ENCODE results near the gene SLC1A1. TPM values are rescaled to one million over a fixed set of nuclear protein-coding genes. Genes with fewer than 3 reads are reported as not detected.

SLC1A1 gene
- total RNA-seq, 1 experiment from 2014 or later: 8.5 TPM

DNA sequence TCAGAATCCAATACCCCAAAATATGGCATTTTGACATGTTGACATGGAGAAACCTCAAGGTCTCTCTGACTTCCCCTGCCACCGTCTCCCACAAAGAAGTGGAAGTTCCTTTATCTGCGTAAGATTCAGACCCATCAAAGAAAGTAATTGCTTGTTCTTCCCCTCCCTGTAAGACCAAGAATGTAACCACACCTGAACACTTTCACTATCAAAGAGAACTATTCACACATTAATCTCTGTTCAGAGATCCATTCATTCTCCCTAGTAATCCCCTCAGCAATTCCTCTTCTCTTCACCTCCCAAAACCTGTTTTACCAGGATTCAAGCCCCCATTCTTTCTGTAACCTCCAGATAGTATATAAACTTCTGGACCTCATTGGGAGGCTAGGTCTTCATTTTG lies 4.1 kb upstream of the SLC1A1 start:
- H3K27me3 Mint-ChIP-seq (ENCODE audit: low read depth): peaks cover 23% of the 10 kb centered on the region
- H3K4me3 Mint-ChIP-seq: no peak overlapping the region
- ChIA-PET CTCF (interaction anchor here (1.3 kb wide), 2 partner anchors 45 to 118 kb away, joined by 3 read pairs; no protein-coding TSS in a partner anchor), POLR2A (no interaction called here)
- DNase-seq (ENCODE audit: low spot score) (no peak), ATAC-seq (no peak)
- no peaks in the 10 kb centered on the region for H3K36me3 Mint-ChIP-seq
- H3K9me3 Mint-ChIP-seq: no peaks in the 10 kb centered on the region
- H3K4me1 Mint-ChIP-seq: peaks cover 20% of the 10 kb centered on the region
- H3K27ac Mint-ChIP-seq: peak overlapping the region; percentile 7; the same call in 1 of the 2 replicates
- no peak for TF ChIP-seq ZNF232 (CRISPR knock-in tag; IDR thresholded peaks at IDR 0.05)
- TF ChIP-seq ZNF671 (CRISPR knock-in tag; IDR thresholded peaks at IDR 0.05): no peak
- TF ChIP-seq, protein P1, sequence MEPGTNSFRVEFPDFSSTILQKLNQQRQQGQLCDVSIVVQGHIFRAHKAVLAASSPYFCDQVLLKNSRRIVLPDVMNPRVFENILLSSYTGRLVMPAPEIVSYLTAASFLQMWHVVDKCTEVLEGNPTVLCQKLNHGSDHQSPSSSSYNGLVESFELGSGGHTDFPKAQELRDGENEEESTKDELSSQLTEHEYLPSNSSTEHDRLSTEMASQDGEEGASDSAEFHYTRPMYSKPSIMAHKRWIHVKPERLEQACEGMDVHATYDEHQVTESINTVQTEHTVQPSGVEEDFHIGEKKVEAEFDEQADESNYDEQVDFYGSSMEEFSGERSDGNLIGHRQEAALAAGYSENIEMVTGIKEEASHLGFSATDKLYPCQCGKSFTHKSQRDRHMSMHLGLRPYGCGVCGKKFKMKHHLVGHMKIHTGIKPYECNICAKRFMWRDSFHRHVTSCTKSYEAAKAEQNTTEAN (CRISPR knock-in tag; IDR thresholded peaks at IDR 0.05): no peak
- TF ChIP-seq FOXP1 (CRISPR knock-in tag; IDR thresholded peaks at IDR 0.05; ENCODE audit: borderline replicate concordance): no peak
- no peak for TF ChIP-seq NR1H2 (CRISPR knock-in tag; IDR thresholded peaks at IDR 0.05)
- no peak for TF ChIP-seq CREM (CRISPR knock-in tag; IDR thresholded peaks at IDR 0.05)
- no peak for TF ChIP-seq CBFB (CRISPR knock-in tag; IDR thresholded peaks at IDR 0.05; ENCODE audit: low read depth)
- no peak for TF ChIP-seq ZNF416 (CRISPR knock-in tag; IDR thresholded peaks at IDR 0.05)
- TF ChIP-seq, protein P2, sequence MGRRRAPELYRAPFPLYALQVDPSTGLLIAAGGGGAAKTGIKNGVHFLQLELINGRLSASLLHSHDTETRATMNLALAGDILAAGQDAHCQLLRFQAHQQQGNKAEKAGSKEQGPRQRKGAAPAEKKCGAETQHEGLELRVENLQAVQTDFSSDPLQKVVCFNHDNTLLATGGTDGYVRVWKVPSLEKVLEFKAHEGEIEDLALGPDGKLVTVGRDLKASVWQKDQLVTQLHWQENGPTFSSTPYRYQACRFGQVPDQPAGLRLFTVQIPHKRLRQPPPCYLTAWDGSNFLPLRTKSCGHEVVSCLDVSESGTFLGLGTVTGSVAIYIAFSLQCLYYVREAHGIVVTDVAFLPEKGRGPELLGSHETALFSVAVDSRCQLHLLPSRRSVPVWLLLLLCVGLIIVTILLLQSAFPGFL (CRISPR knock-in tag; IDR thresholded peaks at IDR 0.05; ENCODE audit: borderline replicate concordance): no peak
- TF ChIP-seq JAZF1 (CRISPR knock-in tag; IDR thresholded peaks at IDR 0.05): no peak
- TF ChIP-seq IRF1 (CRISPR knock-in tag; IDR thresholded peaks at IDR 0.05): no peak
- TF ChIP-seq SMAD4 (CRISPR knock-in tag; IDR thresholded peaks at IDR 0.05): no peak
- TF ChIP-seq GTF2I (CRISPR knock-in tag; conservative IDR thresholded peaks at IDR 0.05): no peak
- TF ChIP-seq PRRX2 (CRISPR knock-in tag; IDR thresholded peaks at IDR 0.05): no peak
- TF ChIP-seq, protein P3, sequence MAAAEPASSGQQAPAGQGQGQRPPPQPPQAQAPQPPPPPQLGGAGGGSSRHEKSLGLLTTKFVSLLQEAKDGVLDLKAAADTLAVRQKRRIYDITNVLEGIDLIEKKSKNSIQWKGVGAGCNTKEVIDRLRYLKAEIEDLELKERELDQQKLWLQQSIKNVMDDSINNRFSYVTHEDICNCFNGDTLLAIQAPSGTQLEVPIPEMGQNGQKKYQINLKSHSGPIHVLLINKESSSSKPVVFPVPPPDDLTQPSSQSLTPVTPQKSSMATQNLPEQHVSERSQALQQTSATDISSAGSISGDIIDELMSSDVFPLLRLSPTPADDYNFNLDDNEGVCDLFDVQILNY (CRISPR knock-in tag; IDR thresholded peaks at IDR 0.05): no peak
- no peak for TF ChIP-seq ZNF219 (CRISPR knock-in tag; IDR thresholded peaks at IDR 0.05; ENCODE audit: borderline replicate concordance)
- no peak for TF ChIP-seq ZNF396 (CRISPR knock-in tag; IDR thresholded peaks at IDR 0.05; ENCODE audit: borderline replicate concordance)
- TF ChIP-seq ZNF317 (CRISPR knock-in tag; IDR thresholded peaks at IDR 0.05; ENCODE audit: borderline replicate concordance, low read depth): no peak
- TF ChIP-seq, protein P4, sequence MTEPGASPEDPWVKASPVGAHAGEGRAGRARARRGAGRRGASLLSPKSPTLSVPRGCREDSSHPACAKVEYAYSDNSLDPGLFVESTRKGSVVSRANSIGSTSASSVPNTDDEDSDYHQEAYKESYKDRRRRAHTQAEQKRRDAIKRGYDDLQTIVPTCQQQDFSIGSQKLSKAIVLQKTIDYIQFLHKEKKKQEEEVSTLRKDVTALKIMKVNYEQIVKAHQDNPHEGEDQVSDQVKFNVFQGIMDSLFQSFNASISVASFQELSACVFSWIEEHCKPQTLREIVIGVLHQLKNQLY (CRISPR knock-in tag; IDR thresholded peaks at IDR 0.05): no peak
- TF ChIP-seq CTCF (IDR thresholded peaks at IDR 0.05): no peak

- ChIA-PET CTCF (interaction anchor here (2.7 kb wide), 1 partner anchor 59 kb away, joined by 41 read pairs; no protein-coding TSS in a partner anchor), POLR2A (no interaction called here)
- Mint-ChIP-seq H3K36me3 (no peaks in the 10 kb centered on the region), H3K27ac (no peak overlapping the region), H3K9me3 (no peaks in the 10 kb centered on the region), H3K4me1 (peaks cover 41% of the 10 kb centered on the region), H3K4me3 (peak overlapping the region; percentile 84), H3K27me3 (ENCODE audit: low read depth) (peaks cover 28% of the 10 kb centered on the region)
- DNase-seq (ENCODE audit: low spot score): peak; percentile 37
- peak; percentile 39 for ATAC-seq
- TF ChIP-seq CREM (CRISPR knock-in tag; IDR thresholded peaks at IDR 0.05) (no peak), CBFB (CRISPR knock-in tag; IDR thresholded peaks at IDR 0.05; ENCODE audit: low read depth) (no peak), SMAD3 (CRISPR knock-in tag; IDR thresholded peaks at IDR 0.05; ENCODE audit: borderline replicate concordance) (no peak), ZNF425 (CRISPR knock-in tag; conservative IDR thresholded peaks at IDR 0.05) (no peak), GRHL2 (CRISPR knock-in tag; IDR thresholded peaks at IDR 0.05; ENCODE audit: insufficient replicate concordance, severe bottlenecking) (no peak), IRF1 (CRISPR knock-in tag; IDR thresholded peaks at IDR 0.05) (no peak), IRF2 (CRISPR knock-in tag; IDR thresholded peaks at IDR 0.05; ENCODE audit: borderline replicate concordance, low read depth) (no peak), TCF7 (CRISPR knock-in tag; IDR thresholded peaks at IDR 0.05; ENCODE audit: low read depth) (no peak), FOXJ3 (CRISPR knock-in tag; IDR thresholded peaks at IDR 0.05; ENCODE audit: borderline replicate concordance) (no peak), OVOL2 (CRISPR knock-in tag; IDR thresholded peaks at IDR 0.05; ENCODE audit: borderline replicate concordance) (no peak)
Observed at GRCh38 chr9:4489562-4489918, 728 bp upstream of the SLC1A1 start.
